IMR-90 (cell line): Measurements from ENCODE around the gene DGKZ. TPM values are rescaled to one million over a fixed set of nuclear protein-coding genes. Genes with fewer than 3 reads are reported as not detected.

Experiments used
- ATAC-seq: fragments of 200-7000 bp; cut with Tn5 transposase; 2 replicates; pipeline ENCODE4 v1.9.1; 2020; ENCODE audit warnings: low read depth, mild to moderate bottlenecking, moderate library complexity
- BruUV-seq: library from RNA; stranded (reverse); fragments of 400-500 nt; replicated peaks from 2 replicates; lab custom pipeline; 2021; lab: Mats Ljungman, UMichigan
- CTCF ChIA-PET: fragments of 300-600 bp; formaldehyde crosslinking; extraction: SDS; loops from one replicate; lab custom pipeline; 2021; ENCODE audit warnings: antibody characterized with exemption; lab: Yijun Ruan, JAX
- POLR2A ChIA-PET: fragments of 300-600 bp; sonication (Branson Sonifier 250); formaldehyde crosslinking; loops from one replicate; lab custom pipeline; 2022; ENCODE audit warnings: antibody characterized with exemption; ENCODE audit not compliant: unreplicated experiment; lab: Charles Lee
- DNase-seq: peaks from one replicate; pipeline ENCODE4 v3.0.0; 2013
- H2AFZ ChIP-seq: replicated peaks from 2 replicates; pipeline ENCODE3; 2013; ENCODE audit warnings: low read length, mild to moderate bottlenecking; ENCODE audit not compliant: poor library complexity
- H2AK5ac ChIP-seq: 2 replicates; pipeline ENCODE4 v1.6.1; 2013; ENCODE audit warnings: low read depth, low read length, inconsistent platforms
- H2AK9ac ChIP-seq: replicated peaks from 2 replicates; pipeline ENCODE3; 2013; ENCODE audit warnings: mild to moderate bottlenecking, low read depth, low read length, moderate library complexity; ENCODE audit not compliant: poor library complexity
- H2BK120ac ChIP-seq: 2 replicates; pipeline ENCODE4 v1.6.1; 2013; ENCODE audit warnings: low read depth, low read length, inconsistent platforms
- H2BK15ac ChIP-seq: 3 replicates; pipeline ENCODE4 v1.6.1; 2013; ENCODE audit warnings: low read depth, low read length, inconsistent platforms
- H2BK20ac ChIP-seq: 2 replicates; pipeline ENCODE4 v1.6.1; 2013; ENCODE audit warnings: low read depth, mild to moderate bottlenecking, inconsistent platforms, low read length, moderate library complexity
- H2BK5ac ChIP-seq: 2 replicates; pipeline ENCODE4 v1.6.1; 2013; ENCODE audit warnings: mild to moderate bottlenecking, low read depth, low read length, inconsistent platforms; ENCODE audit not compliant: poor library complexity, severe bottlenecking
- H3K14ac ChIP-seq: replicated peaks from 2 replicates; pipeline ENCODE4 v1.6.1; 2013; ENCODE audit warnings: low read depth, low read length, inconsistent platforms
- H3K18ac ChIP-seq: 2 replicates; pipeline ENCODE4 v1.6.1; 2013; ENCODE audit warnings: low read depth, low read length, control low read depth
- H3K23ac ChIP-seq: 2 replicates; pipeline ENCODE4 v1.6.1; 2013; ENCODE audit warnings: low read depth, low read length, inconsistent platforms
- H3K27ac ChIP-seq: 2 replicates; pipeline ENCODE4 v1.5.1; 2013; ENCODE audit warnings: mild to moderate bottlenecking, control low read depth, low read length; ENCODE audit not compliant: insufficient read depth
- H3K27me3 ChIP-seq: 2 replicates; pipeline ENCODE4 v1.6.1; 2013; ENCODE audit warnings: low read length; ENCODE audit not compliant: control insufficient read depth, insufficient read depth
- H3K36me3 ChIP-seq: 2 replicates; pipeline ENCODE4 v1.6.1; 2013; ENCODE audit warnings: low read length, mixed read lengths; ENCODE audit not compliant: control insufficient read depth, insufficient read depth
- H3K4ac ChIP-seq: 2 replicates; pipeline ENCODE4 v1.6.1; 2013; ENCODE audit warnings: low read depth, low read length, inconsistent platforms
- H3K4me1 ChIP-seq: 2 replicates; pipeline ENCODE4 v1.6.1; 2013; ENCODE audit warnings: low read length, mixed read lengths; ENCODE audit not compliant: control insufficient read depth, insufficient read depth
- H3K4me2 ChIP-seq: 2 replicates; pipeline ENCODE4 v1.6.1; 2013; ENCODE audit warnings: low read depth, mild to moderate bottlenecking, control low read depth, low read length, moderate library complexity
- H3K4me3 ChIP-seq: 2 replicates; pipeline ENCODE4 v1.5.1; 2013; ENCODE audit warnings: low read depth, mild to moderate bottlenecking, control low read depth, low read length, moderate library complexity; ENCODE audit not compliant: insufficient read depth
- H3K56ac ChIP-seq: 2 replicates; pipeline ENCODE4 v1.6.1; 2013; ENCODE audit warnings: low read length, inconsistent platforms; ENCODE audit not compliant: insufficient read depth; ENCODE audit errors: extremely low read depth
- H3K79me1 ChIP-seq, 2 experiments: 2 replicates each; pipeline ENCODE4 v1.6.1; 2013; ENCODE audit warnings: low read length in 2 of 2, inconsistent platforms in 1 of 2, low read depth in 1 of 2
- H3K9ac ChIP-seq: 2 replicates; pipeline ENCODE4 v1.6.1; 2013; ENCODE audit warnings: low read depth, low read length, control low read depth
- H3K9me1 ChIP-seq: 2 replicates; pipeline ENCODE4 v1.6.1; 2013; ENCODE audit warnings: low read length, inconsistent platforms; ENCODE audit not compliant: insufficient read depth
- H3K9me3 ChIP-seq: 2 replicates; pipeline ENCODE4 v1.6.1; 2013; ENCODE audit warnings: low read length; ENCODE audit not compliant: control insufficient read depth, insufficient read depth
- H4K20me1 ChIP-seq: 2 replicates; pipeline ENCODE4 v1.6.1; 2013; ENCODE audit warnings: low read length, inconsistent platforms; ENCODE audit not compliant: insufficient read depth
- H4K5ac ChIP-seq: 2 replicates; pipeline ENCODE4 v1.6.1; 2013; ENCODE audit warnings: mild to moderate bottlenecking, low read depth, low read length, control low read depth
- H4K8ac ChIP-seq, 2 experiments: 2 replicates each; pipeline ENCODE4 v1.6.1; 2013; ENCODE audit warnings: low read depth in 2 of 2, low read length in 2 of 2, control low read depth in 1 of 2, inconsistent platforms in 1 of 2
- H4K91ac ChIP-seq: 2 replicates; pipeline ENCODE4 v1.6.1; 2013; ENCODE audit warnings: low read depth, low read length, inconsistent platforms; ENCODE audit not compliant: insufficient read depth
- MXI1 ChIP-seq: IDR thresholded peaks from 2 replicates; pipeline ENCODE4 v1.6.1; 2012; ENCODE audit warnings: low read depth, mild to moderate bottlenecking, low read length, moderate library complexity, borderline replicate concordance
- RAD21 ChIP-seq: IDR thresholded peaks from 2 replicates; pipeline ENCODE4 v1.6.1; 2012; ENCODE audit warnings: low read length, improper control_type of control experiment
- WGBS, 2 experiments: methylation state at CpG; one replicate each; pipeline versions ENCODE4 v1.1.5 to v1.1.7; 2013; ENCODE audit warnings: missing lambda C conversion rate in 2 of 2; ENCODE audit not compliant: insufficient read length in 1 of 2; ENCODE audit errors: extremely low coverage in 2 of 2; 5-methylcytosine and 5-hydroxymethylcytosine counted together
- dilution Hi-C: fragments of 300-500 bp; cut with HindIII; formaldehyde crosslinking; loops from one replicate; pipeline ENCODE4 v1.14.3; 2018; ENCODE audit warnings: low sequenced_read_pairs; ENCODE audit not compliant: unreplicated experiment
- in situ Hi-C: fragments of 300-500 bp; cut with MboI; formaldehyde crosslinking; loops from 3 replicates; pipeline ENCODE4 v1.14.3; 2019; ENCODE audit warnings: low sequenced_read_pairs, inconsistent platforms, mixed read lengths
- intact Hi-C: fragments of 100-400 bp; cut with micrococcal nuclease; formaldehyde crosslinking; loops from 2 replicates; pipeline ENCODE4 v1.10.0; 2022
- polyA plus RNA-seq, 3 experiments: library from polyadenylated mRNA; depleted of rRNA; stranded (reverse); fragments of >200 nt; gene quantifications; 2 replicates each; pipeline ENCODE4 v1.2.3, GENCODE V29; 2012; ENCODE audit warnings: low replicate concordance in 1 of 3
- total RNA-seq: library from RNA; depleted of rRNA; stranded (reverse); fragments of >200 nt; gene quantifications from 2 replicates; pipeline ENCODE4 v1.2.3, GENCODE V29; 2012

Gene DGKZ
- total and polyA plus RNA-seq, 2 of the 4 experiments (the other 2 are of a cell fraction), result 46.8 to 62.0 TPM

DNA sequence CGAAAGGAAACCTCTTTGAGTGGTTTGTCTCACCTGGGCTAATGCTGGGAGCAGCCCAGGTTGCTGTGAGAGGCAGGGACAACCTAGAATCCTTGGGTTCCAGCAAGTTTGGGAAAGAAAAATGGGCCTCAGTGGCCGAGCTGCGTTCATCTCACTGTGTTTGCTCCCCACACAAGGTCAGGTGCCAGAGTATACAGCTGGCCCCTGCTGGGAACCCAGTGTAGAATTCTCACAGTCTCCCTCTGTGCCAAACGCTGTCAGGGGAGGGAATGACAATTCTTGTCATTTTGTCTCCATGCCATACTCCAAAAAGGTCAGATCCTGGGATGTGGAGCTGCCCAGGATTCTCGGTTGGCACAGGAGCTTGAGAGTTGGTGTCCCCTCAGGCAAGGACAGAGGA, 4.3 kb downstream of the DGKZ start:
- no peak overlapping the region for H3K9ac ChIP-seq
- H3K18ac ChIP-seq, result no peak overlapping the region
- peaks cover 19% of the 10 kb centered on the region for H3K4me1 ChIP-seq
- H3K4me2 ChIP-seq, result no peak overlapping the region
- no peak overlapping the region for H3K14ac ChIP-seq
- ChIA-PET CTCF (interaction anchor here (0.6 to 1.5 kb wide), 2 partner anchors 10 to 13 kb away, joined by 3 to 4 read pairs; no protein-coding TSS in a partner anchor), POLR2A (no interaction called here)
- H2BK5ac ChIP-seq, result no peak overlapping the region
- no TSS peak for BruUV-seq
- H3K23ac ChIP-seq, result no peak overlapping the region
- no peak overlapping the region for H2BK15ac ChIP-seq
- WGBS, 2 experiments, result 40% methylated on average over 1 of the region's 5 CpGs; no CpG with 5 or more reads in 1 of the 2 experiments
- peaks cover 7% of the 10 kb centered on the region for H3K9me1 ChIP-seq
- H4K8ac ChIP-seq, result no peak overlapping the region
- no peak overlapping the region for H2BK20ac ChIP-seq
- in situ Hi-C loops, result no loop called here
- H3K4me3 ChIP-seq, result no peak overlapping the region
- DNase-seq (no peak), ATAC-seq (no peak)
- H3K4ac ChIP-seq, result no peak overlapping the region
- no peak overlapping the region for H4K5ac ChIP-seq
- no peak overlapping the region for H2AK9ac ChIP-seq
- no peak overlapping the region for H3K56ac ChIP-seq
- H2BK120ac ChIP-seq, result no peak overlapping the region
- H2AFZ ChIP-seq, result no peak overlapping the region
- TF ChIP-seq RAD21, result no peak
- TF ChIP-seq MXI1, result no peak
- intact Hi-C loops, result no loop called here
- dilution Hi-C loops, result no loop called here
- no peak overlapping the region for H4K91ac ChIP-seq
- no peaks in the 10 kb centered on the region for H3K36me3 ChIP-seq
- no peaks in the 10 kb centered on the region for H3K27me3 ChIP-seq
- no peak overlapping the region for H2AK5ac ChIP-seq
- H3K9me3 ChIP-seq, result no peaks in the 10 kb centered on the region
- H4K20me1 ChIP-seq, result peaks cover 35% of the 10 kb centered on the region
- no peak overlapping the region for H3K27ac ChIP-seq
- peaks cover 25 to 85% of the 10 kb centered on the region in 2 experiments for H3K79me1 ChIP-seq
